Measurements from ENCODE around the gene PRR14.
A peak's percentile ranks its signal among the peaks of the same experiment; 100 is the strongest.

Gene PRR14

DNA sequence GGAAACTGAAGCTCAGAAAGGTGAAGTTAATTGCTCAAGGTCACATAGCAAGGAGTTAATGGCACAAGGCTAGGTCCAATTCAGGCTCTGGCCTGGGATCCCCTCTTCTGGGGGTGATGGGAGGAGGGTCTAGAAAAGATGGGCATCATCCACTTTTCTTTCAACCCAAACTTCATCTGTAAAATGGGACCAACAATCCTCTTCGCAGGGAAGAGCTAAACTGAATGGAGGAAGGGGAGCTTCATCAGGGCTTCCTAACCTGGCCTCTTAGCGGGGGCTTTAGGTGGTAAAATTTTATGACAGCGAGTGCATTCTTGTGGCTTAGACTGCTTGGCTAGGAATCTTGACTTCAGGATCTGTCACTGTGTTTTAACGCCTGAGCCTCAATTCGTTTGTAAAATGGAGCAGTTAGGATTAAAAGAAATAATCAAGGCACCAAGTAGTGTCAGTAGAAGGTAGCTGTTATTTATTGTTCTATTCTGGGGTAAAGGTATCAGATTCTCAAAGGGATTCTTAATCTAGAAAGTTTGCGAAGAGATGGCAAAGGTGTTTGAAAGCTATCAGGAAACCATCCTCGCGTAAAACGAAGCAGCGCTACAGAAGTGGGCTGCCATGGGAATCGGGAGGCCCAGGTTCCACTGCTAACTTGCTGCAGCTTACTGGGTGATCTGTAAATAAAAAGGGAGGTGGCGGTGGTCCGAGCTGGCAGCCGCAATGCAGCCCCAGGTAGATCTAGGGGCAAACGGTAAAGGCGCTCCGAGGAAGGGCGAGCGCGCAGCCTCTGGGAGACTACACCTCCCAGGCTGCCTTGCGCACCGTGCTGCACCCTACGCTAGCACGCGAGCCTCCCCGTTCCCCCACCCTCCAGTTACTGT, 46.7 kb downstream of the PRR14 start:
- ATAC-seq: peak; percentile 93
- no peak for TF ChIP-seq ZNF8 (CRISPR knock-in tag; IDR thresholded peaks at IDR 0.05)
- TF ChIP-seq ESRRG (CRISPR knock-in tag; IDR thresholded peaks at IDR 0.05): no peak
- TF ChIP-seq, protein P1, sequence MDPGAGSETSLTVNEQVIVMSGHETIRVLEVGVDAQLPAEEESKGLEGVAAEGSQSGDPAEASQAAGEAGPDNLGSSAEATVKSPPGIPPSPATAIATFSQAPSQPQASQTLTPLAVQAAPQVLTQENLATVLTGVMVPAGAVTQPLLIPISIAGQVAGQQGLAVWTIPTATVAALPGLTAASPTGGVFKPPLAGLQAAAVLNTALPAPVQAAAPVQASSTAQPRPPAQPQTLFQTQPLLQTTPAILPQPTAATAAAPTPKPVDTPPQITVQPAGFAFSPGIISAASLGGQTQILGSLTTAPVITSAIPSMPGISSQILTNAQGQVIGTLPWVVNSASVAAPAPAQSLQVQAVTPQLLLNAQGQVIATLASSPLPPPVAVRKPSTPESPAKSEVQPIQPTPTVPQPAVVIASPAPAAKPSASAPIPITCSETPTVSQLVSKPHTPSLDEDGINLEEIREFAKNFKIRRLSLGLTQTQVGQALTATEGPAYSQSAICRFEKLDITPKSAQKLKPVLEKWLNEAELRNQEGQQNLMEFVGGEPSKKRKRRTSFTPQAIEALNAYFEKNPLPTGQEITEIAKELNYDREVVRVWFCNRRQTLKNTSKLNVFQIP (CRISPR knock-in tag; IDR thresholded peaks at IDR 0.05; ENCODE audit: borderline replicate concordance, low read depth): no peak
- TF ChIP-seq ISL1 (CRISPR knock-in tag; IDR thresholded peaks at IDR 0.05): no peak
- no peak for TF ChIP-seq RARB (CRISPR knock-in tag; IDR thresholded peaks at IDR 0.05)
- TF ChIP-seq TCF4 (CRISPR knock-in tag; IDR thresholded peaks at IDR 0.05; ENCODE audit: borderline replicate concordance): no peak
- TF ChIP-seq TOX (CRISPR knock-in tag; IDR thresholded peaks at IDR 0.05; ENCODE audit: borderline replicate concordance): no peak
- TF ChIP-seq ZFP3 (CRISPR knock-in tag; IDR thresholded peaks at IDR 0.05): no peak
- TF ChIP-seq, protein P2, sequence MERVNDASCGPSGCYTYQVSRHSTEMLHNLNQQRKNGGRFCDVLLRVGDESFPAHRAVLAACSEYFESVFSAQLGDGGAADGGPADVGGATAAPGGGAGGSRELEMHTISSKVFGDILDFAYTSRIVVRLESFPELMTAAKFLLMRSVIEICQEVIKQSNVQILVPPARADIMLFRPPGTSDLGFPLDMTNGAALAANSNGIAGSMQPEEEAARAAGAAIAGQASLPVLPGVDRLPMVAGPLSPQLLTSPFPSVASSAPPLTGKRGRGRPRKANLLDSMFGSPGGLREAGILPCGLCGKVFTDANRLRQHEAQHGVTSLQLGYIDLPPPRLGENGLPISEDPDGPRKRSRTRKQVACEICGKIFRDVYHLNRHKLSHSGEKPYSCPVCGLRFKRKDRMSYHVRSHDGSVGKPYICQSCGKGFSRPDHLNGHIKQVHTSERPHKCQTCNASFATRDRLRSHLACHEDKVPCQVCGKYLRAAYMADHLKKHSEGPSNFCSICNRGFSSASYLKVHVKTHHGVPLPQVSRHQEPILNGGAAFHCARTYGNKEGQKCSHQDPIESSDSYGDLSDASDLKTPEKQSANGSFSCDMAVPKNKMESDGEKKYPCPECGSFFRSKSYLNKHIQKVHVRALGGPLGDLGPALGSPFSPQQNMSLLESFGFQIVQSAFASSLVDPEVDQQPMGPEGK (CRISPR knock-in tag; IDR thresholded peaks at IDR 0.05; ENCODE audit: borderline replicate concordance): no peak
- TF ChIP-seq, protein P3, sequence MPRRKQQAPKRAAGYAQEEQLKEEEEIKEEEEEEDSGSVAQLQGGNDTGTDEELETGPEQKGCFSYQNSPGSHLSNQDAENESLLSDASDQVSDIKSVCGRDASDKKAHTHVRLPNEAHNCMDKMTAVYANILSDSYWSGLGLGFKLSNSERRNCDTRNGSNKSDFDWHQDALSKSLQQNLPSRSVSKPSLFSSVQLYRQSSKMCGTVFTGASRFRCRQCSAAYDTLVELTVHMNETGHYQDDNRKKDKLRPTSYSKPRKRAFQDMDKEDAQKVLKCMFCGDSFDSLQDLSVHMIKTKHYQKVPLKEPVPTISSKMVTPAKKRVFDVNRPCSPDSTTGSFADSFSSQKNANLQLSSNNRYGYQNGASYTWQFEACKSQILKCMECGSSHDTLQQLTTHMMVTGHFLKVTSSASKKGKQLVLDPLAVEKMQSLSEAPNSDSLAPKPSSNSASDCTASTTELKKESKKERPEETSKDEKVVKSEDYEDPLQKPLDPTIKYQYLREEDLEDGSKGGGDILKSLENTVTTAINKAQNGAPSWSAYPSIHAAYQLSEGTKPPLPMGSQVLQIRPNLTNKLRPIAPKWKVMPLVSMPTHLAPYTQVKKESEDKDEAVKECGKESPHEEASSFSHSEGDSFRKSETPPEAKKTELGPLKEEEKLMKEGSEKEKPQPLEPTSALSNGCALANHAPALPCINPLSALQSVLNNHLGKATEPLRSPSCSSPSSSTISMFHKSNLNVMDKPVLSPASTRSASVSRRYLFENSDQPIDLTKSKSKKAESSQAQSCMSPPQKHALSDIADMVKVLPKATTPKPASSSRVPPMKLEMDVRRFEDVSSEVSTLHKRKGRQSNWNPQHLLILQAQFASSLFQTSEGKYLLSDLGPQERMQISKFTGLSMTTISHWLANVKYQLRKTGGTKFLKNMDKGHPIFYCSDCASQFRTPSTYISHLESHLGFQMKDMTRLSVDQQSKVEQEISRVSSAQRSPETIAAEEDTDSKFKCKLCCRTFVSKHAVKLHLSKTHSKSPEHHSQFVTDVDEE (CRISPR knock-in tag; IDR thresholded peaks at IDR 0.05): no peak
- no peak; the same call in 1 of the 2 replicates for TF ChIP-seq GLIS3 (CRISPR knock-in tag; IDR thresholded peaks at IDR 0.05)
- TF ChIP-seq ZC3H10 (CRISPR knock-in tag; IDR thresholded peaks at IDR 0.05): no peak
- no peak for TF ChIP-seq SNAI2 (CRISPR knock-in tag; IDR thresholded peaks at IDR 0.05)
- TF ChIP-seq PPARA (CRISPR knock-in tag; IDR thresholded peaks at IDR 0.05; ENCODE audit: borderline replicate concordance): no peak
- no peak for TF ChIP-seq ZNF565 (CRISPR knock-in tag; conservative IDR thresholded peaks at IDR 0.05; ENCODE audit: low read depth)

DNA sequence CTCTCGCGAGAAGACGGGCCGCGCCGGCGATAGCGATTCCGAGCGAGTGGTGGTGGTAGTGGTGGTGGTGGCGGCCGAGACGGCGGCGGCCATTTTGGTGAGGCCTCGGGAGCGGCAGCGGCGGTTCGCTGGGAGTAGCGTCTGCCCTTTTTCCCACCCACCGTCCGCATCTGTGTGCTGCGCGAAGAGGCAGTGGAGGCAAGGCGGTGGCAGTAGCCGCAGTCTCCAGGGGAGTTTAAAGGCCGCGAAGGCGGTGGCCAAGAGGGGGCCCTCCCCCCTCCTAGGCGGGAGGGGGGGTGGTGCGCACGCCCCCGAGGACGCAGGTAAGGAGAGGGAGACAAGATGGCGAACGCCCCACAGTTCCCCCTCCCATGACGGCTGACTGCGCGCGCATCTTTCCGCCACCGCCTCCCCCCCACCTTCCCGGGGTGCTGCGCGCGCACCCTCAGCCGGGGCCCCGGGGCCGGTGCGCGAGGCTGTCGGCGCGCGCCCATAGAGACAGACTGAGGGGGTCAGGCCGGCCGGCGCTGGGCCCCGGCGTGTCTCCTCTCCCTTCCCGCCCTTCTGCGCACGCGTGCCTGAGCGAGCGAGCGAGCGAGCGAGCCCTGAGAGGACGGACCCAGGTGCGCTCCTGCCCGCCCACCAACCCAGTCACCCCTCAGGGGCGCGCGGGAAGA, 47.5 kb downstream of the PRR14 start:
- peak; percentile 72 for ATAC-seq
- TF ChIP-seq ZNF8 (CRISPR knock-in tag; IDR thresholded peaks at IDR 0.05) (no peak), ZNF70 (CRISPR knock-in tag; IDR thresholded peaks at IDR 0.05) (no peak), ZFP3 (CRISPR knock-in tag; IDR thresholded peaks at IDR 0.05) (0 out of 2 replicates have a peak, but pooled peaks have one; percentile 24), SNAI2 (CRISPR knock-in tag; IDR thresholded peaks at IDR 0.05) (no peak), RARB (CRISPR knock-in tag; IDR thresholded peaks at IDR 0.05) (no peak), BACH2 (CRISPR knock-in tag; IDR thresholded peaks at IDR 0.05; ENCODE audit: borderline replicate concordance) (no peak), ZC3H10 (CRISPR knock-in tag; IDR thresholded peaks at IDR 0.05) (no peak), ZFP30 (CRISPR knock-in tag; IDR thresholded peaks at IDR 0.05) (no peak), OSR1 (CRISPR knock-in tag; IDR thresholded peaks at IDR 0.05) (no peak), GLIS3 (CRISPR knock-in tag; IDR thresholded peaks at IDR 0.05) (peak; percentile 38; the same call in 1 of the 2 replicates), TCF4 (CRISPR knock-in tag; IDR thresholded peaks at IDR 0.05; ENCODE audit: borderline replicate concordance) (no peak), ZNF565 (CRISPR knock-in tag; conservative IDR thresholded peaks at IDR 0.05; ENCODE audit: low read depth) (no peak), ISL1 (CRISPR knock-in tag; IDR thresholded peaks at IDR 0.05) (no peak), ARNTL (CRISPR knock-in tag; IDR thresholded peaks at IDR 0.05; ENCODE audit: borderline replicate concordance, low read depth) (no peak)
- TF ChIP-seq, protein P4, sequence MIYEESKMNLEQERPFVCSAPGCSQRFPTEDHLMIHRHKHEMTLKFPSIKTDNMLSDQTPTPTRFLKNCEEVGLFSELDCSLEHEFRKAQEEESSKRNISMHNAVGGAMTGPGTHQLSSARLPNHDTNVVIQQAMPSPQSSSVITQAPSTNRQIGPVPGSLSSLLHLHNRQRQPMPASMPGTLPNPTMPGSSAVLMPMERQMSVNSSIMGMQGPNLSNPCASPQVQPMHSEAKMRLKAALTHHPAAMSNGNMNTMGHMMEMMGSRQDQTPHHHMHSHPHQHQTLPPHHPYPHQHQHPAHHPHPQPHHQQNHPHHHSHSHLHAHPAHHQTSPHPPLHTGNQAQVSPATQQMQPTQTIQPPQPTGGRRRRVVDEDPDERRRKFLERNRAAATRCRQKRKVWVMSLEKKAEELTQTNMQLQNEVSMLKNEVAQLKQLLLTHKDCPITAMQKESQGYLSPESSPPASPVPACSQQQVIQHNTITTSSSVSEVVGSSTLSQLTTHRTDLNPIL (CRISPR knock-in tag; IDR thresholded peaks at IDR 0.05; ENCODE audit: low read depth): no peak
- TF ChIP-seq, protein P1 (CRISPR knock-in tag; IDR thresholded peaks at IDR 0.05; ENCODE audit: borderline replicate concordance, low read depth): 0 out of 2 replicates have a peak, but pooled peaks have one; percentile 48
- TF ChIP-seq, protein P3 (CRISPR knock-in tag; IDR thresholded peaks at IDR 0.05): 0 out of 2 replicates have a peak, but pooled peaks have one; percentile 29
- TF ChIP-seq, protein P5, sequence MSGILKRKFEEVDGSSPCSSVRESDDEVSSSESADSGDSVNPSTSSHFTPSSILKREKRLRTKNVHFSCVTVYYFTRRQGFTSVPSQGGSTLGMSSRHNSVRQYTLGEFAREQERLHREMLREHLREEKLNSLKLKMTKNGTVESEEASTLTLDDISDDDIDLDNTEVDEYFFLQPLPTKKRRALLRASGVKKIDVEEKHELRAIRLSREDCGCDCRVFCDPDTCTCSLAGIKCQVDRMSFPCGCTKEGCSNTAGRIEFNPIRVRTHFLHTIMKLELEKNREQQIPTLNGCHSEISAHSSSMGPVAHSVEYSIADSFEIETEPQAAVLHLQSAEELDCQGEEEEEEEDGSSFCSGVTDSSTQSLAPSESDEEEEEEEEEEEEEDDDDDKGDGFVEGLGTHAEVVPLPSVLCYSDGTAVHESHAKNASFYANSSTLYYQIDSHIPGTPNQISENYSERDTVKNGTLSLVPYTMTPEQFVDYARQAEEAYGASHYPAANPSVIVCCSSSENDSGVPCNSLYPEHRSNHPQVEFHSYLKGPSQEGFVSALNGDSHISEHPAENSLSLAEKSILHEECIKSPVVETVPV (CRISPR knock-in tag; IDR thresholded peaks at IDR 0.05): 0 out of 2 replicates have a peak, but pooled peaks have one; percentile 55

Measured in SK-N-SH treated with all-trans-retinoic acid at 6 μM for 48 hours (cell line).